ENCODE results near the gene PADI6. TPM values are rescaled to one million over a fixed set of nuclear protein-coding genes. Genes with fewer than 3 reads are reported as not detected.

PADI6 gene
- total and polyA plus RNA-seq, 2 donors (not counting 1 experiment from before 2014, with no cell fraction given) = 0.04 TPM; not detected in 1

DNA sequence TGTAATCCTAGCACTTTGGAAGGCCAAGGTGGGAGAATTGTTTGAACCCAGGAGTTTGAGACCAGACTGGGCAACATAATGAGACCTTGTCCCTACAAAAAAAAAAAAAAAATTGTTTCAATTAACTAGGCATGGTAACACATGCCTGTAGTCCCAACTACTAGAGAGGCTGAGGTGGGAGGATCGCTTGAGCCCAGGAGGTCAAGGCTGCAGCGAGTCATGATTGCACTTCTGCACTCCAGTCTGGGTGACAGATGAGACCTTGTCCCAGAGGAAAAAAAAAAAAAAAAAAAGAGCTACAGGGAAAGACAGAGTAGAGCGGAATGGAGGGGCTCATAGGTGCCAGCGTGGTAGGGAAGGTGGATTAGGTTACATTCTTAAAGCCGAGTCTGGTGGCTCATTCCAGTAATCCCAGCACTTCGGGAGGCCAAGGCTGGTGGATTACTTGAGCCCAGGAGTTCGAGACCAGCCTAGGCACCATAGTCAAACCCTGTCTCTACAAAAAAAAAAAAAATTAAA is 21.0 kb upstream of the PADI6 start:
- H3K9me3 Mint-ChIP-seq (ENCODE audit: insufficient read depth) = no peaks in the 10 kb centered on the region
- WGBS (ENCODE audit: insufficient coverage) = 89% methylated on average over 2 of the region's 7 CpGs
- POLR2A ChIA-PET = no interaction called here

DNA sequence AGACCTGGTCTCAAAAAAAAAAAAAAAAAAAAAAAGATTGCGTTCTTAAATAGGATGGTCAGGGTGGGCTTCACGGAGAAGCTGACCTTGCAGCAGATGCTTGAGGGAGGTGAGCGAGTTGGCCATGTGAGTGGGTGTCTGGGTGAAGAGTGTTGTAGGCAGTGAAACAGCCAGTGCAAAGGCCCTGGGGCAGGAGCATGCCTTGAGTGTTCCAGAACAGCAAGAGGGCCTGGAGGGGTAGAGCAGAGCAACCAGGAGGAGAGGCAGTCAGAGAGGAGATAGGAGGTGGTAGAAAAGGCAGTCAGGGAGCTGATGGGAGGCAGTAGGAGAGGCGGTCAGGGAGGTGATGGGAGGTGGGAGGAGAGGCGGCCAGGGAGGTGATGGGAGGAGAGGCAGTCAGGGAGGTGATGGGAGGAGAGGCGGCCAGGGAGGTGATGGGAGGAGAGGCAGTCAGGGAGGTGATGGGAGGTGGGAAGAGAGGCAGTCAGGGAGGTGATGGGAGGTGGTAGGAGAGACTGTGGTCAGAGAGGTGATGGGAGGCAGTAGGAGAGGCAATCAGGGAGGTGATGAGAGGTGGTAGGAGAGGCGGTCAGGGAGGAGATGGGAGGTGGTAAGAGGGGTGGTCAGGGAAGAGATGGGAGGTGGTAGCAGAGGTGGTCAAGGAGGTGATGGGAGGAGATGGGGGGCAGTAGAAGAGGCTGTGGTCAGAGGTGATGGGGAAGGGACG is 20.2 kb upstream of the PADI6 start:
- H3K4me3 Mint-ChIP-seq = no peak overlapping the region
- no peaks in the 10 kb centered on the region for H3K9me3 Mint-ChIP-seq (ENCODE audit: insufficient read depth)
- H3K27ac Mint-ChIP-seq = no peak overlapping the region
- ChIA-PET POLR2A (no interaction called here), CTCF (no interaction called here)
- TF ChIP-seq, protein P1, sequence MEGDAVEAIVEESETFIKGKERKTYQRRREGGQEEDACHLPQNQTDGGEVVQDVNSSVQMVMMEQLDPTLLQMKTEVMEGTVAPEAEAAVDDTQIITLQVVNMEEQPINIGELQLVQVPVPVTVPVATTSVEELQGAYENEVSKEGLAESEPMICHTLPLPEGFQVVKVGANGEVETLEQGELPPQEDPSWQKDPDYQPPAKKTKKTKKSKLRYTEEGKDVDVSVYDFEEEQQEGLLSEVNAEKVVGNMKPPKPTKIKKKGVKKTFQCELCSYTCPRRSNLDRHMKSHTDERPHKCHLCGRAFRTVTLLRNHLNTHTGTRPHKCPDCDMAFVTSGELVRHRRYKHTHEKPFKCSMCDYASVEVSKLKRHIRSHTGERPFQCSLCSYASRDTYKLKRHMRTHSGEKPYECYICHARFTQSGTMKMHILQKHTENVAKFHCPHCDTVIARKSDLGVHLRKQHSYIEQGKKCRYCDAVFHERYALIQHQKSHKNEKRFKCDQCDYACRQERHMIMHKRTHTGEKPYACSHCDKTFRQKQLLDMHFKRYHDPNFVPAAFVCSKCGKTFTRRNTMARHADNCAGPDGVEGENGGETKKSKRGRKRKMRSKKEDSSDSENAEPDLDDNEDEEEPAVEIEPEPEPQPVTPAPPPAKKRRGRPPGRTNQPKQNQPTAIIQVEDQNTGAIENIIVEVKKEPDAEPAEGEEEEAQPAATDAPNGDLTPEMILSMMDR (IDR thresholded peaks at IDR 0.05) = no peak
- TF ChIP-seq EZH2 (IDR thresholded peaks at IDR 0.05; ENCODE audit: borderline replicate concordance, insufficient read depth, low read depth, low read length, poor library complexity, severe bottlenecking) = no peak
- peaks cover 12% of the 10 kb centered on the region for H3K4me1 Mint-ChIP-seq
- intact Hi-C loops (cut with micrococcal nuclease) = no loop called here
- WGBS (ENCODE audit: insufficient coverage) = 92% methylated on average over 5 of the region's 8 CpGs
- Histone ChIP-seq H3K9ac (ENCODE audit: low read length) (no peak overlapping the region), H3K27me3 (replicated peaks in 1 of 4; ENCODE audit: control extremely low read depth in 1 of 4, control insufficient read depth in 3 of 4, insufficient read depth in 4 of 4, low read length in 3 of 4) (peaks cover 0 to 5% (median 0%) of the 10 kb centered on the region in 4 experiments), H3K4me3 (ENCODE audit: control extremely low read depth in 1 of 5, extremely low read depth in 1 of 5, insufficient read depth in 1 of 5, low read depth in 2 of 5, low read length in 4 of 5) (no peak overlapping the region), H3K36me3 (replicated peaks in 1 of 2; ENCODE audit: control extremely low read depth in 1 of 2, control insufficient read depth in 1 of 2, extremely low read depth in 1 of 2, insufficient read depth in 2 of 2, low read length in 1 of 2) (no peaks in the 10 kb centered on the region), H3K9me3 (ENCODE audit: control extremely low read depth in 1 of 3, control insufficient read depth in 2 of 3, insufficient read depth in 1 of 3, low read length in 2 of 3) (no peaks in the 10 kb centered on the region), H3K4me2 (replicated peaks; ENCODE audit: low read depth, low read length, poor library complexity, severe bottlenecking) (no peak overlapping the region), H2AFZ (ENCODE audit: insufficient read depth, low read depth, low read length, poor library complexity, severe bottlenecking) (no peak overlapping the region), H3K79me2 (ENCODE audit: control insufficient read depth, insufficient read depth, low read length) (no peaks in the 10 kb centered on the region), H3K4me1 (ENCODE audit: control insufficient read depth in 2 of 2, insufficient read depth in 2 of 2, low read length in 2 of 2) (peaks cover 11 to 19% of the 10 kb centered on the region in 2 donors), H3K27ac (ENCODE audit: low read length in 2 of 2) (no peak overlapping the region), H4K20me1 (ENCODE audit: control insufficient read depth, insufficient read depth, low read length, poor library complexity, severe bottlenecking) (no peaks in the 10 kb centered on the region)
- ATAC-seq (ENCODE audit: low read depth) (no peak), DNase-seq (no peak)
- H3K27me3 Mint-ChIP-seq = peaks cover 17% of the 10 kb centered on the region

More for the DNA sequence above, 21.0 kb upstream of the PADI6 start:
- no peaks in the 10 kb centered on the region for H3K36me3 ChIP-seq (replicated peaks in 1 of 2; ENCODE audit: control extremely low read depth in 1 of 2, control insufficient read depth in 1 of 2, extremely low read depth in 1 of 2, insufficient read depth in 2 of 2, low read length in 1 of 2)
- intact Hi-C loops (cut with micrococcal nuclease) = no loop called here
- peaks cover 5 to 11% of the 10 kb centered on the region in 2 donors for H3K4me1 ChIP-seq (ENCODE audit: control insufficient read depth in 2 of 2, insufficient read depth in 2 of 2, low read length in 2 of 2)
- Mint-ChIP-seq H3K27ac (no peak overlapping the region), H3K4me3 (no peak overlapping the region), H3K4me1 (peaks cover 4% of the 10 kb centered on the region), H3K27me3 (peaks cover 17% of the 10 kb centered on the region)
- H3K9ac ChIP-seq (ENCODE audit: low read length) = no peak overlapping the region
- no peak overlapping the region for H3K4me3 ChIP-seq (ENCODE audit: control extremely low read depth in 1 of 5, extremely low read depth in 1 of 5, insufficient read depth in 1 of 5, low read depth in 2 of 5, low read length in 4 of 5)
- no peak for ATAC-seq (ENCODE audit: low read depth)
- H3K4me2 ChIP-seq (replicated peaks; ENCODE audit: low read depth, low read length, poor library complexity, severe bottlenecking) = no peak overlapping the region
- no peak for TF ChIP-seq EZH2 (IDR thresholded peaks at IDR 0.05; ENCODE audit: borderline replicate concordance, insufficient read depth, low read depth, low read length, poor library complexity, severe bottlenecking)
- TF ChIP-seq, protein P1 (IDR thresholded peaks at IDR 0.05) = no peak
- H4K20me1 ChIP-seq (ENCODE audit: control insufficient read depth, insufficient read depth, low read length, poor library complexity, severe bottlenecking) = no peaks in the 10 kb centered on the region
- no peak overlapping the region for H2AFZ ChIP-seq (ENCODE audit: insufficient read depth, low read depth, low read length, poor library complexity, severe bottlenecking)
- peaks cover 0 to 5% (median 0%) of the 10 kb centered on the region in 3 donors for H3K9me3 ChIP-seq (ENCODE audit: control extremely low read depth in 1 of 3, control insufficient read depth in 2 of 3, insufficient read depth in 1 of 3, low read length in 2 of 3)
- H3K27me3 ChIP-seq (replicated peaks in 1 of 4; ENCODE audit: control extremely low read depth in 1 of 4, control insufficient read depth in 3 of 4, insufficient read depth in 4 of 4, low read length in 3 of 4) = peaks cover 0 to 5% (median 0%) of the 10 kb centered on the region in 4 experiments
- CTCF ChIA-PET = no interaction called here
- no peak for DNase-seq
- H3K79me2 ChIP-seq (ENCODE audit: control insufficient read depth, insufficient read depth, low read length) = no peaks in the 10 kb centered on the region
- H3K27ac ChIP-seq (ENCODE audit: low read length in 2 of 2) = no peak overlapping the region

Measured in B cell (primary cell).